Fibroblast of lung (primary cell): ENCODE results near the gene FZD10.

Experiments
- CTCF ChIP-seq, 2 donors: IDR thresholded peaks in 1 of 2; conservative IDR thresholded peaks in 1 of 2; 1 replicate in 1 of 2; 2 replicates in 1 of 2; pipeline ENCODE4 v1.5.1; 2011 to 2012; ENCODE audit warnings: low read length in 2 of 2, control low read depth in 1 of 2, inconsistent platforms in 1 of 2, low read depth in 1 of 2, mild to moderate bottlenecking in 1 of 2
- EZH2 ChIP-seq: IDR thresholded peaks from 2 replicates; pipeline ENCODE4 v1.5.1; 2012; ENCODE audit warnings: low read length, control low read depth, mild to moderate bottlenecking; ENCODE audit errors: missing control alignments

GRCh38 chr12:130144256-130144655 is 18.0 kb upstream of the FZD10 start:
- TF ChIP-seq EZH2 (no peak), CTCF (conservative IDR thresholded peaks at IDR 0.05 in 1 of 2, IDR thresholded peaks at IDR 0.05 in 1 of 2; ENCODE audit: low read depth in 1 of 2, low read length in 2 of 2) (no peak)
